Vagina (tissue), 2 donors: ENCODE data around the gene TBC1D16.

Experiments
- CTCF ChIP-seq, 3 experiments: fragments of 450-650 bp in 2 of 3; fragments of 200-600 bp in 1 of 3; sonication (generic) in 1 of 3; IDR thresholded peaks; one replicate each; pipeline ENCODE4 v1.5.1; 2017 to 2019; ENCODE audit warnings: antibody characterized with exemption in 3 of 3, mild to moderate bottlenecking in 2 of 3, moderate library complexity in 2 of 3
- POLR2A ChIP-seq, 2 donors: fragments of 450-650 bp; IDR thresholded peaks; one replicate each; pipeline ENCODE4 v1.6.1; 2017; ENCODE audit warnings: antibody characterized with exemption in 2 of 2, mild to moderate bottlenecking in 2 of 2, moderate library complexity in 2 of 2

DNA sequence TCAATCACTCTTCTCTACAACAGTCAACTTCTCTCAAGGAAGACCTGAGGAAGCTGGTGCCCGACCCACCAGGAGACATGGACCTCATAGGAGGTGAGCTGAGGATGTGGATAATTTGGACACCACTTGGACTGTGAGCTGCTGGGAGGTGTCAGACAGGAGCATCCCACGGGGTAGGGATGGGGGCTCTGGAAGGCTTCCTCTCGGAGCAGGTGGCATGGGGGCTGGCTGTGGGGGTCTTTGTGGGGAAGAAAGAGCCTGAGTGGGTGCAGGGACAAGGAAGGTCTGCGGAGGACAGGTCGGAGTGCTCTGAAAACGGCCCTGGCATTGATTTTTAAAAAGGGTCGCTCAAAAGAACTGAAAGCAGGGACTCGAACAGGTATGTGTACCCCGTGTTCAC is 64.0 kb downstream of the TBC1D16 start:
- TF ChIP-seq POLR2A (IDR thresholded peaks at IDR 0.05) (no peak), CTCF (IDR thresholded peaks at IDR 0.05) (no peak)
